ENCODE measurements around the gene MYO1B.

The MYO1B gene

DNA sequence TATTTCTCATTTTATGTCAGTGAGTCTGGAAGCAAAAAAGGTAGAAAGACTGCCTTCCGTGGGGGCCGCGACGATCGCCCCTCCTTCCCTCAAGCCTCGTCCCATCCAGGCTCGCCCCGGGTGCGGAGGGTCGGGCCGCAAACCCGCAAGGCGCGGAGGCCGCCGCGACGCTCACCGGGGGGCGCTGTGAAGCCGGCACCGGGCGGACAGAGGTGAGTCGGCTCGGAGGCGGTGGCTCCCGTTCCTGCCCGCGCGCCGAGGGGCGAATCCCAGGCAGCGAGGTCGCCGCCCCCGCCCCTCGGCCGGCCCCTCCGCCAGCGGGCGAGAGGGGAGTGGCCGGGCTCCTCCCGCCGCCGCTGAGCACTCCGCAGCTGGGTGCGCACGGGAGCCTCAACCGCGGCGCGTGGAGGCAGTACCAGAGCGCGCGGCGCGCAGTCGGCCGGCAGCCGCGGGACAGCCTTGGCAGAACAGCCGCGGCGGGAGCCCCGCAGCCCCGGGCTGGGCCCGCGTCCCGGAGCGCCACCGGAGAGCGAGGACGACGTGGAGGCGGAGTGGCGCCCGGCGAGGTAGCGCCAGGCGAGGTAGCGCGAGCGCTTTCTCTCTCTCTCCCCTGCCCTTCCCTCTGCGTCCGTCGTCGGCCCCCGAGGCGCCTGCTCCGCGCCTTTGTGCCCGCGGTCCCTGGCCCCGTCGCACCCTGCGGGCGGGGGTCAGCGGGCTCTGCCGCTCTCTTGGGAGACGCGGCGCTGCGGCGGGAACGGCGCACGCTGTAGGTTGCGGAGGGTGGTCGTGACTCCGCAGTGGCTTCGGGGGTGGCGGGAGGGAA is at the start of gene MYO1B:
Gene MYO1B (plus strand): TSS at position 359 of the 823 bp plus-strand sequence. CDS start 31,492 bp downstream, outside the sequence.
- peak; percentile 89 for DNase-seq

DNA sequence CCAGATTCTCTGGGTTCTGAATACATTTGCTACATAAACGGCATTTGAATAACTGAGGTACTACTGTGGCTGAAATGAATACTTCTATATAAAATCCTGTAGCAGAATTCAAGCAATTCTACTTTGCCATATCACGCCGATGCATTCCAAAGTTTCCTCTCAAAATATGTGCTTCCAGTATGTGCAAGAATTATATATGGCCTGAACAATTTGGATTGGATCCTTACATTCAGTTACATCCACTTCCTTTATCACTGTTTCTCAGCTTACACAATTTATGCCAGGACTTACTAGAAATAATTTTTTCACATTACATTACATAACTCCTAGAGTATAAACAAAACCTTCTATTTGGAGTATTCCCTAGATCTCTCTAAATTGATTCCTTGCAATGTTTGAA is 48.1 kb upstream of the MYO1B start:
- DNase-seq, result no peak

DNA sequence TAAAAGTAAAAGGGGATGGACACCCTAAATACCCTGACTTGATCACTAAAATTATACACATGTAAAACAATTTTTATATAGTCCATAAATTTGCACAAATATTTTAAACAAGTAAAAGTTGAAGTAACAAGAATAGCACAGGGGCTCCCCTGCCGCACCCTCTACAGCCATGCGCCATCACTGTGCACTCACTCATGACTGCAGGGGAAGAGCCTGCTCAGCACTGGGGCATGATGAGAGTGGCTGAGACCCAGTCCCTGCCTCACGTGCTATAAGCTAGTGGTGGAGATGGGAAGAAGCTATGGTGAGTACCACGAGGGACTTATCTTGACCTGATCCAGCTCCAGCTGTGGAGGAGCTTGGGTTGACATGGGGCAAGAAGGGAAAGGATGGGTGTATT is 46.9 kb upstream of the MYO1B start:
- DNase-seq, result no peak

DNA sequence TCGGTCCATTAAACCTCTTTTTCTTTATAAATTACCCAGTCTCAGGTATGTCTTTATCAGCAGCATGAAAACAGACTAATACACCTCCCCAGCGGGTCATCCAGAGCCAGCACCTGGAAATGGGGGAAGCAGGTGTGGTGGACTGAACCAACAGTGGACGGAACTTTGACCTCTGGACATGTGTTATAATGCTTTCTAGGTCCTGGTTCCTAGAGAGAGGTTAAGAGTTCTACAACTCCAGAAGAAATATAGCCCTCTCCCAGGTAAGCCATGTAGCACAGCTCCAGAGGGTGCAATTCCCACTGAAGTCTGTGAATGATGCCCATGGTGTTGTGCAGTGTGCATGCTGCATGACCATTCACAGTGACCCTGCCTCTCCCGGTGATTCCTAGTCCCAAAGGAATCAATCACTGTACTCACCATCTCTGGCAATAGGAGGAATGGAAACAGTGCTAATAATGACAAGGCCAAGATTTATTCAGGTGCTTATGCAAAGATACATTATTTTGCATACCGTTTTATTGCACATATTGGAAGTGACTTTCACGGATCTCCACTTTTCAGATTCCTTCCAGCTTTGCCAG is 45.2 kb upstream of the MYO1B start:
- no peak for DNase-seq

DNA sequence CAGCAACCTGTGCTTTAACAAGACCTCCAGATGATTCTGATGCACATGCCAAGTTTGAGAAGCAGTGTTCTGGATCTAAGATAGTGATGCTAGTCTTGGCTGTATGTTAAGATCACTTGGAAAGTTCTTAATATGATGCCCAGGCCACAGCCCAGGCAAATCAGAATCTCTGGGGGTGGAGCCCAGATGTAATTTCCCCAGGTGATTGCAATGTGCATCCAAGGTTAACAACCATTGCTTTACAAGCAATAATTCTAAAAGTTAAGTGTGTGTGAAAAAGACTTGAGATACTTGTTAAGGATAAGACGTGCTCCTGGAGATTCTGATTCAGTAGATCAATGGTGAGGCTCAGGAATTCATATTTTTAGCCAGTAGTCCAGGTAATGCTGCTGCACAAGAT is 44.3 kb upstream of the MYO1B start:
- DNase-seq, result no peak

DNA sequence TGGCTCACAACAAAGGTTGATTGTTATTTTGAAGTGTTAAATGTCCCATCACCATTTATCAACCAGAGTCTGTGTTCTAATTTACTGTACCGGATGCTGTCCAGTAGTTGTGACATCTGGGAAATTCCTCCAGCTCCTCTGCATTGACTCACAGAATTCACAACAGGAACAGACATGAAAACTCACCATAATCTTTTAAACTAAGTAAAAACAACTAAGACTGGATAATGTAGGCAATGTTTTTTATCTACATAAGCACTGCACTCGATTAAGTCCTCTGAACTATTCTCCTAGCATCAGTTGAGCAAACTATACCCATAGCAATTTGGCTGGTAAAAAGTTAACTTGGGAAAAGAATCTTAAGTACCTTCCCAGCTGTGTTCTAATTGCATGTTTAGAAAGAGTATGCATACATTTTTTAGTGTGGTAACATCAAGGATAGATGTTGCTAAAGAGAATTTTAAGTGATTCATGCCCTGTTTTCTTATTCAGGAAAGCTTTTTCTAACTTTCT is 42.9 kb upstream of the MYO1B start:
- DNase-seq, result no peak

DNA sequence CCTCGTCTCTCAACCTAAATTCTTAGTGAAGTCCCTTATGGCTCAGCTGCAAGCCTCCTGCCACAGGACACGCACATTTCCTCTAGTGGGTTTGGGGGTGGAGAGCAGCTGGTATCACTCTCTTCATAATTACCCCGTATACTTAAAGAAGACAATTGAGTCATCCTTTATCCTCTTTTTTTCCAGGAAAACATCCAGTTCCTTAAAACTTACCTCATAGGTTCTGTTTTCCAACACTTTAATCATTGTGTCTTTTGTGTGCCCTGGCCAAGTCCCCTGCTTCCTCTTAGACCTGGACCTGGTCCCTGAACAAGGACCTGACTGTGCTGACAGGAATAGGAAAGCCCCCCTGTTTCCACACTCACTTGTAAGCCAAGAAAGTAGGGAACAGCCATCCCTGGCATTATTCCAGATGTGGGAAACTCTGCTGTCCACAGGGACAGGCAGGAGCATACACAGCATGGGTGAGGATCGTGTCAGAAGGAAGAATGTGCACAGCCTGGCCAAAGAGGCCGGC is 42.3 kb upstream of the MYO1B start:
- peak; percentile 34 for DNase-seq

DNA sequence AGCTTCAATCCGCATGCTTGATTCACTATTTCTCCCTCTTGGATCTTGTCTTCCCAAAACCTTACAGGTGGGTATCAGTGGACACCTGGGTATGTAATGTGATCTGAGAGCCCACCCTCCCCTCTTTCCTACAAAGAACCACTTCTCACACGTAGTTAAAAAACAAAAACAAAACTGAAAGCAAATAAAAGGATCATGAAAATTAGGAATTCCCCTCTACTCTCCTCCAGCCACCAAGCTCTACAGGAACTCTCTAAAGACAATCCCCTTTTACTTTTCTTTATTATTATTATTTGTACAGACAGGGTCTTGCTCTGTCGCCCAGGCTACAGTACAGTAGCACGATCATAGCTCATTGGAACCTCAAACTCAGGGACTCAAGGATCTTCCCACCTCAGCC is 40.8 kb upstream of the MYO1B start:
- no peak for DNase-seq

DNA sequence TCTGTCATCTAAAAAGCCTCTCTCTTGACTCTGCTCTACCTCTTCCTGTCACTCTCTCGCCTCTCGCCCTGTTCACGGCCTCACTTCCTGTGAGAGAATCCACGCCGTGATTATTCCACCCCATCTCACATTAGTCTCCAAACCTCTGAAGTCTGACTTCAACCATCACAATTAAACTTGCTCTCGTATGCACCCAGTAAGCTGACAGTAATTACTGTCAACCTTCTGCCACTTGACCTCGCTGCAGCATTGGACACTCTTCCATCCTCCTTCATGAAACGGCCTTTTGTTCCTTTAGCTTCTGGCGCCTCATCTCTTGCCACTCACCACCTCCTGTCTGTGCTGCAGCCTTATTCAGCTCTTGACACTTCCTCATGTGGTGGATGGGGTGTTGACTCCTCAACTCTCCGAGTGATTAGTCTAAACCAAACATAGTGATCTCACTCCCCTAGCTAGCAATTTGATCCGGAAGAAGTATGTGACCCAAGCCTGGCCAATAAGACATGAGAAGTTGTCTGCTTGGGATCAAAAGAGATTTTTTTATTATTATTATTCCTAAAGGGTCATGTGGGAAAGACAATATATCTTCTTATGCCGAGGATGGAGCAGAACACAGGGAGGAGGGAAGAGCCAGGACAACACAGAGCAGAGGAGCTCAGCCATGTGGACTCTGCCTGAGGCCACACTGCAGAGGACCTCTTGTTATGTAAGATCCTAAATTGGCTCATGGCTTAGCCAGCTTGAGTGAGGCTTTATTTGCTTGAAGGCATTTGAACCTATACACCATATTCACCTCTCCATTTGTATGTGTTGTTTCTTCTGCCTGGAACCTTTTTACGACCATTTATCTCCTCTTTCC is 38.4 kb upstream of the MYO1B start:
- DNase-seq, result no peak

DNA sequence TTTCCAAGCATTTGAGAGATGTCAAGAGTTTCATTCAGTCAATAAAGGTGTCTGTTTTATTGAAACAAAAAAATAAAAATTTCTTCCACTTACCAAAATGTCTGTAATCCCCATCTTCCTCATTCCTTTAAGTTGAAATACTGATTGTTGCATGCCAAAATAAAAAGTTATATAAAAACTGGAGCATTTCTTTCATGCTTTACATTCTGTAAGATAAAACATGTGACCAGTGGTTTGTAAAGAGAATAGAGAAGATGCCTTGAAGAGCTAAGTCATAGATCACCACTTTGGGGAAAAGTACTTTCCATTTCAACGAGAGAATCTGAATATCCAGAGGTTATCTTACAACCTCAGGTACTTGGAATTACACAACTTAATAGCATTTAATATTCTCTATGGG is 35.9 kb upstream of the MYO1B start:
- no peak for DNase-seq

DNA sequence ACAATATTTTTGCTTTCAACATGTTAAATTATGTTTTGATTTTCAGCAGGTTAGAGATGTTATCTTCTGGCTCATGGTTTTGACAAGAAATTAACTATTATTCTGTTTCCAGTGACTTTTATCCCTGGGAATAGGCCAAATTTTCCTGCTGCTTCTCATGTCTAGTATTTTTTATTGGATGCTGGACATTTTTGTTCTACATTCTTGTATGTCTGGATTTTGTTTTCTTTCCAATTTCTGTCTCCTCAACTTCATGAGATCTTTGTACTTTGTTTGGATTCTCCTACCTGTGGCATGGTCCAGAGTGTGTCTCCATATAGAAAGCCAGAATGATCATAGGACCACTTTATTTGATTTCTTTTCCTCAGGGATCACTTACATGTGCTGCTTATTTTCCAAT is 33.1 kb upstream of the MYO1B start:
- DNase-seq, result no peak

DNA sequence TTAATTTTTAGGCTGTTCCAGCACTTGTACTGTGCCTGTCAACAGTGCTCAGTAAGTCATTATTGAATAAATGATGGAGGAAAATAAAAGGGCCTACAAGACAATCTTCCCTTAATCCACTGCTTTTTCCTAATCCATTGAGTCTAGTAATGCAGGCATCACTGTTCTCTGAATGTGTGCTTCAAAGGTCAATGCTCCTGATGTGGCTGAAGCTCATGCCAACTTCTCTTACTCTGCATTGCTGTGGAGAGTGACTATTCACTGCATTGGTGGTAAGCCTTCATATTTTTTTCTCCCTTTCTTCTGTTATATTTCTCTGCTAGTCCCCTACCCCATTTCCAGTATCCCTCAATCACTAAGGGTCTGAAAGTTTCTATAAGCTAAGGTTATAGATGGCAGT is 31.9 kb upstream of the MYO1B start:
- DNase-seq, result no peak

DNA sequence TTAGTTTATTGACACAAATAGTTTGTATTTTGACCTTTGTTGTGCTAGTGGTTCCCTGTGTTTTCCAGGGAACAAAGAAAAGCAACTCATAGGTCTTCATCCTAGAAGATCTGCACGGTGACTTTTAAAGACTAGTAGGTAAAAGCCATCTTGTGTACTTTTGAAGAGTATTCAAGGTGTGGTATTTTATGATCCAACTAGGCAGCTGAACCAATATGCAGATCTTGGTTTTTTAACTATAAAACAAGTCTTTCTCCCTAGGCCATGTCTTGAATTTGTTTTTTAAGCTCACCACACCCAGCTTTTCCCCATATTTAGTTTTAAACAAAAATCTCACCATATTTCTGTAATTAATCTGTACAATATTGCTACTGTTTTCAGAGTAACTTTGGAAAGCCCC is 30.0 kb upstream of the MYO1B start:
- no peak for DNase-seq

DNA sequence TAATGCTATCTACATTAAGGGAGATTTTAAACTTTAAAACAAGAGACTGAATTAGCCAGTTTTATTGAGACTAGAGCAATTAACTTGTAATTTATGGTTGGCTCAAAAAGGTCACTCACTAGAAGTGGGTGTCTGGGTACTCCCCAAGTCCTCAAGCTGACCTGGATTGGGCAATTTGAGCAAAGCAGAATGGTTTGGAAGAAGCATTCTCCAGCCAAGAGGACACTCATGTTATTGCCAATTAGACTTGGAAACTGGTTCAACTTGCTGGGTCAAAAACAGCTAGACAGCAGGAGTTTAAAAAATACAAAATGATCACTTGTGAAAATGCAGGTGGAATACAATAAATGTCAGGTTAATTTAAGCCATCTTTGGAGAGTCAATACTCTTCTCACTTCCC is 29.5 kb upstream of the MYO1B start:
- no peak for DNase-seq

DNA sequence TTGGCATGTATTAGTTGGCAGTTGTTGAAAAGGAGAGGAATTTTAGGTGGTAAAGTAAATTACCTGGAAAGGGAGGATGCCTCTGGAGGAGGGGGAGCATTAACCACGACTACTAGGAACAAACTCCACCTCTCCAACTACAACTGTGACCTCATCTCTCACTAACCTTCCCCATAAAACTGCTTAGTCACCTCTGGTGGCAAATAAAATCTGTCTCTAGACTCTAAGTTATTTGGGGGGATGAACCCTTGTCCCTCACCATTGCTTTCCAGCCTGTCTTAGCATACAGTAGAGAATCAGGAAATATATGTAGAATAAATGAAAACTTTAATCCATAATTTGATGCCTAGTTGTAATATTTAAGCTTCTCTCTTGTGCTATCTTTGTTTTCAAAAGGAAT is 27.6 kb upstream of the MYO1B start:
- no peak for DNase-seq

DNA sequence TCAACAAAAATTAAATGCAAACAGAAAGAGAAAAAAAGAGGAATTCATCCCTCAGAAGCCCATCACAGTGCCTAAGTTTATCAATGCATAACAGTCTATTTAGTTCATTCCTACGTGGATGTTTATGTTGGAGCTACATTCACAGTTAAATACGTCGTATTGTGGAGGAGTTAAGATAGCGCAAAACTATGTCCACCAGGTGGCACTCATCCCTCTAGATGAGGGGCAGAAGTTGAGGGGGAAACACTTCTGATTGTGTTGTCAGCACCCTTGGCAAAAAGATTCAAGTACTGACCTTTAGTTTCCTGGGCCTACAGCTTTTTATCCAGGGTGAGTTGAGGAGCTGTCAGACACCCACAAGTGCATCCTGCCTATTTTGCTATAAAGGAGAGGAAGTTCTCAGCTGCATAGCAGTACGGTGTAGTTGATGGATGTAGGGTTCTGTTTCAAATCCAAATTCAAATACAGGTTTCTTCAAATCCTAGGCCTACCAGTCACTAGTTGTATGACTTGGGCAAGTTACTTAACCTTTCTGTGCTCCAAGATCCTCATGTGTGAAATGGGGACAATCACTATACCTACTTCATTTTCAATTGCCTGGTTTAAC is 26.8 kb upstream of the MYO1B start:
- DNase-seq, result peak; percentile 59

DNA sequence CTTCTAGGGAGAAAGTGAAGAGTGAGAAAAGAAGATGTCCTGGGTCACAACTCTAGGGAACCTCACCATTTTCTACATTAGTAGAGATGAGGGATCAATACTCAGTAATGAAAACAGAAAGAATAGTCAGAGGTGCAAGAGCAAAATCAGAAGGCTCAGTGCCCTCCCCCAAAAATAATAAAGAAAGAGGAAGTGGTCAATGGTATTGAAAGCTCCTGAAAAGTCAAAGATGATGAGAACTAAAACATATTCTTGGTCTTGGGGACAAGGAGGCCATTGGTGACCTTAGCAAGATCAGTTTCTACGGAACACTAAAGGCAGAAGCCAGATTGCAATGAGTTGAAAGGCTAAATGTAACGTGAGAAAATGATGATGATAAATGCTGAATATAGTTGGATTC is 24.5 kb upstream of the MYO1B start:
- no peak for DNase-seq

DNA sequence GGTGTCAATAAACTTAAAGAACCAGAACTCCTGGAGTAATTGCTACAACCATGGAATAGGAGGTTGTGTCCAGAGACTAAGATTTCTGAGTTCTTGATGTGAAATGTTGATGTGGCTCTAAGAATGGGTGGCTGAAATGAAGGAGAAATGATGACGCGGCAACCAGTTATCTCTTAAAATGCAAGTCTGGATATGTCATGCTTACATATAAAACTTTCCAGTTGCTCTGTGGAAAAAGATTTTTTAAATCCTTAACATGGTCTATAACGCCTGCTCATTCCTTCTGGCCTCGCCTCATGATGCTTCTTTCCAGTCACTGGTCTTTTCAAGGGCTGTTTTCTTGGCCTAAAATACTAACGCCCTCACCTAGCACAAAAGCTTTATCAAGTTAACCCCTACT is 23.5 kb upstream of the MYO1B start:
- no peak for DNase-seq

DNA sequence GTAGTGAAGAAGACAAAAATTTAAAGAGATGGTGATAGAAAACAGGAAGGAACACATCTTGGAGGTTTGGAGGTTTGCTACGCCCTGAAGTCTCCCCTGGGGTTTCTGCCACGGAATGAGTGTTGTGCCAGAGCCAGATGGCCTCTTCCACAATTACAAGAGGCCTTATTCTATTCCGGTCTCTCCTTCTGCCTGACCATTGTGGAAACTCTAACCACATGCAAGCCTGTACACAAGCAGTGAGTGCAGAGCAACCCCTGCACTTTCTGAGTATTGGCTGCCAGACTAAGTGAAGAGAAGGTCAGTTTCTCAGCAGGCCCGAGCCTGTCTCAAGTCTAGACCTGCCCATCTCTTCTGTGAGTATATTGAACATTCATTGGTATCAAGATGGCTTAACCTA is 22.7 kb upstream of the MYO1B start:
- peak; percentile 70 for DNase-seq

DNA sequence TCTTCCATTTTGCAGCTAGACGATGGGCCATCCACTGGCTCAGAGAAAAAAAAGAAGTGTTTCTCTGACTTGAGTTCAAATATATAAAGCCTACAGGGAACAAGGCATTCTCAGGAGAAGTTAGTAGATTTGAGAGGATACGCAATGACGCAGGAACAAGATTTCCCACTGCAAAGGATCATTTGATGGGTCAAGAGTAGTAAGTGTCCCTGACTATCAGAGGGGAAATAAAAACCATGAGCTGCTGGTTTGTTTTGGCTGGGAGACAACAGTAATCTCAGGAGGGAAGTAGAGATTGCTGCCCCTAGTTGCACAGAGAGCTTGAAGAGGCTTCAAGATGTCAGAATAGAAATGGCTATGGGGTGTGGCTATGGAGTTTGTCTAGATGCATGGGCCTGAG is 22.3 kb upstream of the MYO1B start:
- DNase-seq, result no peak

DNA sequence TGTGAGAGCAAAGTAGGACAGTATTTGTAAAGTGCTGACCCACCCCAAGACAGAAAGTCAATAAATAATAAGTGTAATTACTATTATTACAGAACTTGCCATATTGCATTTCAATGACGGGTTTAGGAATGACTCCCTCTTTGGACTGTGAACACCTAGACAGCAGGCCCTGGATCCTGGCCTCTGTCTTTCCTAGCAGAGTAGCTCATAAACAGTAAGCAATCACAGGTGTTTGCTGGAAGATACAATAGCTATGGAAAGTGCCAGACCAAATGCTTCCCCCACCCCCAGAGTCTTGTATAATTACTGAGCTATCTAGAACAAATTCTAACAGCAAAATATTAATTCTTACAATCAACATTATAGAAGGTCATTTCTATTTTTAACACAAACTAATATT is 20.1 kb upstream of the MYO1B start:
- no peak for DNase-seq

DNA sequence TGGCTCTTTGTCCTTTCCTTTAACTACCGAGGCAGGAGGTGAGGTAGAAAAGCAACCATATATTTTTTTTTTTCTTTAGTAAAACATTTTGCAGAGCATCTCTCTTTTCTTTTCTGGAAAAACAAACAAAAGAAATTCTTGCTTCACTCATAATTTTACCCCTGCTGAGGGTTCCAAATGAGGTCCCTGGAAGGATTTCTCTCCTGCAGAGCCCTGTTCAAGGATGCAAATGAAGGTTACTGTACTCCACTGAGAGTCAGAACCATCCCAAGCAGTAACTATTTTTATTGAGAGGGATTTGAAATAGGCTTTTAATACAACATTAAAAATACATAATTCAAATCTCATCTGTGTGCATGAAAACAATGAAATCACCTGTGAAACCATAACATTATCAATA is 19.5 kb upstream of the MYO1B start:
- DNase-seq, result no peak

DNA sequence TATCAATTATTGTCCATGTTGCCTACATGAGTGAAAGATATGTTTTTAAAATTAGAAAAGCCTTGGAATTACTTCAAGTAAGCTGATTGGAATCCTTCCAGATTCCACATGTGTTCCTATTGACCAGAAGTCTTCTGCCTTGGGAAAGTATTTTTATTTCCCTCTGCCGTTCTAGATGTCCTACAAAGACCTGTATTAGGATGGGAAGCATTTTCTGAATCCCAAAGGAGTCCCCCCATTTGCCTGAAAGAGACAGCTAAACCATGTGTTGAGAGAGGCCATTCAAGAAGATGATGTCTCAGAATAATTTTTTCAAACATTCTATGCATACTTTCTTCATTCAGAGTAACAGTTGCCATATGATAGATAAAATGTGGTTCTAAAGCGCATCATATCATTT is 19.0 kb upstream of the MYO1B start:
- no peak for DNase-seq

Measured in femur (tissue), 1 donor.